ENCODE results near the gene PIK3AP1. TPM values are rescaled to one million over a fixed set of nuclear protein-coding genes. Genes with fewer than 3 reads are reported as not detected.

PIK3AP1 gene
- total RNA-seq, 1 experiment from 2014 or later: 1.7 TPM

DNA sequence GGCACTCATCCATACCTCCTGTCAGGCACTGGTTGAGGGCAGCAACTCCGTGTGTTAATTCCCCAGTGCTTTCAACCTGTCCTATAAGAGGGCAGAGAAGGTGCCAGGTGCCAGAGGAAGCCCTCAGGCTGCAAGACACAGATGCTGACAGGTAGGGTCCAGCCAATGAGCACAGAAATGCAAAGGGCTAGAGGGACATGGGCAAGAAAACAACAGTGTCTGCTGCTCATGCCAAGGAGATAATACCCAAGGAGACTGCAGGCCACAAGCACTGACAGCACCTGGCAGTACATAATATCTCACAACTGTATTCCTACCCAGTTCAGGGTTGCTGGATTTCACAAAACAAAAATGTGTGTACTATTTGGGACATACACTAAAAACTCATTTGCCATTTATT, 95.1 kb downstream of the PIK3AP1 start:
- H2AK5ac ChIP-seq (ENCODE audit: insufficient read length, low read length): no peak overlapping the region
- no CpG with 5 or more reads among the region's 1 CpG for WGBS (ENCODE audit: extremely low coverage, insufficient read length, low lambda C conversion rate)
- no peak overlapping the region for H4K8ac ChIP-seq (replicated peaks; ENCODE audit: insufficient read length, low read depth, low read length)
- H3K56ac ChIP-seq (ENCODE audit: insufficient read length, low read depth, low read length): no peak overlapping the region
- H3K23ac ChIP-seq (ENCODE audit: insufficient read length, low read depth, low read length): no peak overlapping the region
- H2BK20ac ChIP-seq (ENCODE audit: low read depth, low read length, poor library complexity, severe bottlenecking): no peak overlapping the region
- Mint-ChIP-seq H3K27me3 (ENCODE audit: low read depth) (no peaks in the 10 kb centered on the region), H3K4me1 (no peaks in the 10 kb centered on the region), H3K4me3 (no peak overlapping the region), H3K36me3 (ENCODE audit: insufficient read depth in 1 of 3, low read depth in 3 of 3) (no peaks in the 10 kb centered on the region), H3K9me3 (no peaks in the 10 kb centered on the region), H3K27ac (no peak overlapping the region)
- H4K91ac ChIP-seq (ENCODE audit: insufficient read length, low read depth, low read length): no peak overlapping the region
- H4K5ac ChIP-seq (ENCODE audit: insufficient read length, low read depth, low read length): no peak overlapping the region
- H2AFZ ChIP-seq (ENCODE audit: low read length): no peak overlapping the region
- H3K27me3 ChIP-seq (ENCODE audit: insufficient read depth, low read length): no peaks in the 10 kb centered on the region
- no peaks in the 10 kb centered on the region for H3K9me3 ChIP-seq (ENCODE audit: control insufficient read depth, low read depth, low read length)
- no peak for DNase-seq
- no peak overlapping the region for H2BK120ac ChIP-seq (ENCODE audit: low read depth, low read length, poor library complexity, severe bottlenecking)
- no peak overlapping the region for H2BK5ac ChIP-seq (ENCODE audit: insufficient read length, low read length)
- no peaks in the 10 kb centered on the region for H3K4me1 ChIP-seq (ENCODE audit: insufficient read depth, low read length)
- no peak overlapping the region for H2BK12ac ChIP-seq (ENCODE audit: insufficient read length, low read depth, low read length)
- H3T11ph ChIP-seq (ENCODE audit: low read length): no peak overlapping the region
- H3K14ac ChIP-seq (ENCODE audit: insufficient read depth, low read length): no peak overlapping the region
- H3K4me2 ChIP-seq (ENCODE audit: insufficient read depth, insufficient read length, low read length): no peak overlapping the region
- no peak overlapping the region for H3K27ac ChIP-seq (ENCODE audit: insufficient read length, low read depth, low read length)
- H3K9ac ChIP-seq (ENCODE audit: extremely low read depth, insufficient read length, low read length): no peak overlapping the region
- no peak overlapping the region for H2BK15ac ChIP-seq (ENCODE audit: low read depth, low read length)
- H3K79me1 ChIP-seq (ENCODE audit: insufficient read depth, low read depth, low read length, poor library complexity, severe bottlenecking): no peaks in the 10 kb centered on the region
- H3K79me2 ChIP-seq (ENCODE audit: insufficient read depth, low read length): no peaks in the 10 kb centered on the region
- TF ChIP-seq, protein P1, sequence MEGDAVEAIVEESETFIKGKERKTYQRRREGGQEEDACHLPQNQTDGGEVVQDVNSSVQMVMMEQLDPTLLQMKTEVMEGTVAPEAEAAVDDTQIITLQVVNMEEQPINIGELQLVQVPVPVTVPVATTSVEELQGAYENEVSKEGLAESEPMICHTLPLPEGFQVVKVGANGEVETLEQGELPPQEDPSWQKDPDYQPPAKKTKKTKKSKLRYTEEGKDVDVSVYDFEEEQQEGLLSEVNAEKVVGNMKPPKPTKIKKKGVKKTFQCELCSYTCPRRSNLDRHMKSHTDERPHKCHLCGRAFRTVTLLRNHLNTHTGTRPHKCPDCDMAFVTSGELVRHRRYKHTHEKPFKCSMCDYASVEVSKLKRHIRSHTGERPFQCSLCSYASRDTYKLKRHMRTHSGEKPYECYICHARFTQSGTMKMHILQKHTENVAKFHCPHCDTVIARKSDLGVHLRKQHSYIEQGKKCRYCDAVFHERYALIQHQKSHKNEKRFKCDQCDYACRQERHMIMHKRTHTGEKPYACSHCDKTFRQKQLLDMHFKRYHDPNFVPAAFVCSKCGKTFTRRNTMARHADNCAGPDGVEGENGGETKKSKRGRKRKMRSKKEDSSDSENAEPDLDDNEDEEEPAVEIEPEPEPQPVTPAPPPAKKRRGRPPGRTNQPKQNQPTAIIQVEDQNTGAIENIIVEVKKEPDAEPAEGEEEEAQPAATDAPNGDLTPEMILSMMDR (conservative IDR thresholded peaks at IDR 0.05): no peak
- H3K18ac ChIP-seq (ENCODE audit: insufficient read length, low read depth, low read length): no peak overlapping the region
- no peaks in the 10 kb centered on the region for H4K20me1 ChIP-seq (ENCODE audit: control insufficient read depth, insufficient read depth, insufficient read length)
- H3K4ac ChIP-seq (ENCODE audit: low read depth, low read length): no peak overlapping the region
- H3K23me2 ChIP-seq (ENCODE audit: insufficient read length, low read depth, low read length, poor library complexity, severe bottlenecking): no peaks in the 10 kb centered on the region

Data from H9 (cell line).